Measurements from ENCODE around the gene SNAI3.
A peak's percentile ranks its signal among the peaks of the same experiment; 100 is the strongest.
"Not testable (repeated sequence)": the region's sequence is repeated elsewhere in the genome, so short reads cannot be mapped to it uniquely, and the experiment has no call there.

SNAI3 gene

GRCh38 chr16:88690341-88691128 is 4.2 kb upstream of the SNAI3 start:
- no peak for DNase-seq (ENCODE audit: low spot score)

DNA sequence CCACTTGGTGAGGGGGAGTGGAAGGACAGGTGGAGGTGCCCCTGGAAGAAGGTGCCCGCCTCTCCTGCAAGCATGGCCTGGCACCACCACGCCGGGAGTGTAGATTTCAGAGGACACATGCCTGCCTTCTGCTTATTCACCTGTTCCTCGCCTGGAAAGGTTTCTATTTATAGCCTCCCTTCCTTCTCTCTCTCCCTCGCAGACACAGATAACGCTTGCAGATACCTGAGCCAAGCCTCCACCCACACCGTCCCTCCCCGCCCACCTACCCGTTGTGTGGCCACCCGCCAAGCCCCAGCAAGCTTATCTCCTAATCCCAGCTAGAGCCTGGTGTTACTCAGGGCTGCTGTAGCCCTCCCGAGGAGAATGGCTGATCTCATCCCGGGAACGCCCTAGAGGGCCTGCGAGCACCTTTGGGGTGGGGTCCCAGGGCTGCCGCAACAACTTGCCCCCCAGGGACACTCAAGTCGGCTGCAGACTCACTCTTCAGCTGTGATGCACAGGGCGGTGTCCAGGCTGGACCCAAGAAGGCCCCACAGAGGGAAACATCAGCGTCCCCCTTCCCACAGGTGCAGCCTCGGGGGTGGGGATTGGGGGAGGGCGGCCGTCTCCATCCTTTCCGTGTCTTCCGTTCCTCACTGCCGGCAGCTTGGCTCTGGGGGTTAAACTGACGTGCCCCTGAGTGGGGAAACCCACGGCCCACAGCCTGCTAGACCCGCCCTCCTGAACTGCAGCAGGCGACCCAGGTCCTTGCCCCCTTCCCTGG is 1.9 kb upstream of the SNAI3 start:
- no peak for DNase-seq (ENCODE audit: low spot score)

DNA sequence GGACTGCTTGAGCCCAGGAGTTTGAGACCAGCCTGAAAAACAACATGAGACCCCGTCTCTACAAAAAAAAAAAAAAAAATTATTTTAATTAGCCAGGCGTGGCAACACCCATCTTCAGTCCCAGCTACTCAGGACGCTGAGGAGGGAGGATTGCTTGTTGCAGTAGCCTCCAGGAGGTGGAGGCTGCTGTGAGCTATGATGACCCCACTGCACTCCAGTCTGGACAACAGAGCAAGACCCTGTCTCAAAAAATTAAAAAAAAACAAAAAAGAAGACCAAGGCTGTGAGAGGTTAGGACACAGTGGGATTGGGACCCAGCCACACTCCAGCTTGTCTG is 1.3 kb upstream of the SNAI3 start:
- no peak for DNase-seq (ENCODE audit: low spot score)

DNA sequence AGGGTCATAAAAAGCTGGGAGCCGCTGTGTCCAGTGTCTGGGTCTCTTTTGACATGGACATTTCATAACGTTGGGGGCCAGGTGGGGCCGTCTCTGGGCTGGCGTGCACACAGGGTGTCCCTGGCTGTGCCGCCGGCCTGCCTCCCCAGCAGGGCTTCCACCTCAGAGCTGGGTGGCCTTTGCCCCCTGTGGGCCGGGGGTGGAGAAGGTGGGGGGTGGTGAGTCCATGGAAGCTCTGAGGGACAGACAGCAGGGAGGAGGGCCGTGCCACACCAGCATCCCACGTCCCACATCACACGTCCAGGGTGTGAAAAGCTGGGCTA is 908 bp upstream of the SNAI3 start:
- DNase-seq (ENCODE audit: low spot score), result no peak

GRCh38 chr16:88686062-88686438 is 257 bp downstream of the SNAI3 start:
- DNase-seq (ENCODE audit: low spot score), result no peak

GRCh38 chr16:88685156-88686061 is 898 bp downstream of the SNAI3 start:
- DNase-seq (ENCODE audit: low spot score), result peak; percentile 79

DNA sequence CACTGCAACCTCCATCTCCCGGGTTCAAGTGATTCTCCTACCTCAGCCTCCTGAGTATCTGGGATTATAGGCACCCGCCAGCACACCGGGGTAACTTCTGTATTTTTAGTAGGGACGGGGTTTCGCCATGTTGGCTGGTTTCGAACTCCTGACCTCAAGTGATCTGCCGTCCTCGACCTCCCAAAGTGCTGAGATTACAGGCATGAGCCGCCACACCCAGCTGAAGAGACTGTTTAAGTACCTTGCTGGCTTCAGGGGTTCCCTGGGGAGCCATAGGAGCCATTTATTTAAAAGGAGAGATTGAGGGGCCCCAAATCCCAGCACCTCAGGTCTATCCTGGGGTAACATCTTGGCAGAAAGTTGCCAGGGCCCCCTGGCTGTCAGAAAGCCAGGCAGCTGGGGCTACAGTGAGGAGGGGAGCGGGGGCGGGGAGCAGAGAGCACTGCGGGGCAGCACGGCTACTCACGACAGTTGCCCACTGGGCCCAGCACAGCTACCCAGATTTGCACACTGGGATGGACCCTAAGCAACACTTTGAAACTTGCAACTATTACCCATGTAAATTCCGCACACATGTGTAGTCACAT is 1.6 kb downstream of the SNAI3 start:
- DNase-seq (ENCODE audit: low spot score), result no peak

- peak; percentile 85 for DNase-seq (ENCODE audit: low spot score)
These were observed 4.4 kb downstream of the SNAI3 start for GRCh38 chr16:88681709-88682451.

DNA sequence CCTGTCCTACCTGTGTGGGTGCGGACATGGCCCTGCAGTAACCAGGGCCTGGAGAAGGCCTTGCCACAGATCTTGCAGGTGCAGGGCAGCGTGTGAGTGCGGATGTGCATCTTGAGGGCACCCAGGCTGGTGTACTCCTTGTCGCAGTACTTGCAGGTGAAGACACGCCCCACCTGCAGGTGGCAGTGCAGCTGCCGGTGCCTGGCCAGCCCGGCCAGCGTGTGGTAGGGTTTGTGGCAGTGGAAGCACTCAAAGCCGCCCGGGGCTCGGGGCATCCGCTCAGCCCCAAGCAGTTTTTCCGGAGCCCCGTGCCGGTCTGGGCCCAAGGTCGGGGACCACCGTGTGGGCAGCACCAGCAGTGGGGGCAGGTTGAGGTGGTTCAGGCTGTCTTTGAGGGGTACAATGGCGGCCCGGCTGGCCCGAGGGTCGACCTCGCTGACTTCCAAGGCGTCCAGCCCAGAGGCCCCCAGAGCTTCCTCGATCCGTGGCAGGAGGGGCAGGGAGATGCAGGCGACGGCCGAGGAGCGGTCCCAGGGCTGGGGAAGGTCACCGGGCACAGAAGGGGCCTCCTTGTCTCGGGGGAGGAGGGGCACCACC is 5.1 kb downstream of the SNAI3 start:
- peak; percentile 84 for DNase-seq (ENCODE audit: low spot score)

- no peak for DNase-seq (ENCODE audit: low spot score)
These were observed 5.7 kb downstream of the SNAI3 start for GRCh38 chr16:88680554-88681083.

GRCh38 chr16:88678224-88678979 is 7.9 kb downstream of the SNAI3 start:
- no peak for DNase-seq (ENCODE audit: low spot score)

- DNase-seq (ENCODE audit: low spot score), result no peak
These were observed 8.6 kb downstream of the SNAI3 start for GRCh38 chr16:88677721-88678120.

DNA sequence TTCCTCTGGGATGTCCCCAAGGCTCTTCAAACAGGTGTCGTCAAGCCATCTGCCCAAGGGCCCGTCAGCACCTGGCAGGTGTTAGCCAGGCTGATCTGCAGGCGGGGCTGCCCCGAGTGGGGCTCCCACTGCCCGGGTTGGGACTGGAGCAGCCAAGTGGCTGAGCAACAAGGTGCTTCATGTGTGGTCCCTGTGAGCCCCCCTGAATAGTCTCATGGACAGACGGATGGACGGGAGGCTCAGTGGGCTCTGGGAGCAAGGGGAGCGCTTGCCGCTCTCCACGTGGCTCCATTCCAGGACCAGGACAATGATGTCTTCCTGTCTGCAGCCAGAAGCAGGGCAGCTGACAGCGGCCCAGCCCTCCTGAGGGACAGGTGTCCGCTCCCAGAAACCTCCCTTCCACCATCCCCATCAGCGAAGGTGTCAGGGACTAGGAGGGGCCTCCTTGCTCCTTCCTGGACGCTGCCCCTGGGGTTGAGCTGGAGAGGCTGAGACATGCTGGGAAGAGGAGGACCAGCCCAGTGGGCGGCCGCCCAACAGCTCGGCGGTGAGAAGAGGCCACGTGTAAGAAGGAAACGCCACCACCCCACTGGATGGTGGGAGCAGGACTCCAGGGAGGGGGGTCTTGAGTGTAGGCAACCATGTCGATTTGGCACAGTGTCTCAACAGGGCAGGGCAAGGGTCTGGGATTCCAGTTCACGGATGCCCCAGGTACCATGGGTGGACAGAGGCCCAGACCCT is 9.6 kb downstream of the SNAI3 start:
- no peak for DNase-seq (ENCODE audit: low spot score)

- no peak for DNase-seq (ENCODE audit: low spot score)
These were observed 12.5 kb downstream of the SNAI3 start for GRCh38 chr16:88673716-88674379.

DNA sequence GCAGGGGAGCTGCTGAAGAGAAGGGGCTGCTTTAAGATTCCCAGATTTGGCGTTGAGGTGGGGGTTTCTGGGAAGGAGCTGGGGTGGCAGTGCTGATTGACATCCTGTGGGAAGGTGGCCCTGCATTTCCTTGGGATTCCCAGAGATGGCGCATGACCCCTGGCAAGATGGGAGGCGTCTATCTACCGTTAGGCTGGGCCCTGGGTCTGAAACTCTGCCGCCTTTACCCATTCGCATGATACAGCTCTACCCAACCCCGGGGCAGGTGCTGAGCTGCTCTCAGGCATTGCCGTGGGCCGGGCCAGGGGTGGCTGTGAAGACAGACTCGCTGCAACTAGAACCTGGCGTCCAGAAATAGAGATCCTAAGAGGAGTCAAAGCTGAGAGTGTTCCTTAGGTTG is 13.5 kb downstream of the SNAI3 start:
- no peak for DNase-seq (ENCODE audit: low spot score)

DNA sequence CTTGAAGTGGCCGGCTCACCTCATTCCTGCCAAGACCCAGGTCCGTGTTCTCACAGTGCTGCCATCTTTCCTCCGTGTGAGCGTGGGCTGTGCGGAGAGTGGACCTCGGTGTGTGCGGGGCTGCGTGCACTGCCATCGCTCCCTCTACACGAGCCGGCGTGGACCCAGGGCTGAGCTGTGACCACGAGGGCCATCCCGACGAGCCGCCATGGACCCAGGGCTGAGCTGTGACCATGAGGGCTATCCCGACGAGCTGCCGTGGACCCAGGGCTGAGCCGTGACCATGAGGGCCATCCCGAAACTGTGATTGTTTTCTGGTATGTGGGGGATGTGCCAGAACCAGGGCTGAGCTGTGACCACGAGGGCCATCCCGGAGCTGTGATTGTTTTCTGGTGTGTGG is 14.5 kb downstream of the SNAI3 start:
- no peak for DNase-seq (ENCODE audit: low spot score)

DNA sequence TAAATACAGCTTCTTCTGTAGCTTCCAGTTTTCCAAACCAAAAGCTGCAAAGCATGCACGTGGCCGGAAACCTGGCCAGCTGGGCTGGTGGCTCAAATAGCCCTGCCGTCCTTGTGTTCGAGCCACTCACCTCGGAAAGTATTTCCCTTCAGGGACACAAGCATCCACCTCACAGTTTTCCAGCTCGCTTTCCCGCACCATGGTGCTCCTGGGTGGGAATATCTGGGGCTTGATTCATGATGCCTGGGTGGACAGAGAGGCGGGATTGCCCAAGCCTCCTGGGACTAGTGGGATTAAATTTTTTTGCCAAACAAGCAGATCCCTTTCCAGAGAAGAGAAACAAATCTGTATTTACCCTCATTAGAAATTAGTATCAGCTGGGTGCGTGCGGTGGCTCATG is 16.3 kb downstream of the SNAI3 start:
- DNase-seq (ENCODE audit: low spot score), result no peak

DNA sequence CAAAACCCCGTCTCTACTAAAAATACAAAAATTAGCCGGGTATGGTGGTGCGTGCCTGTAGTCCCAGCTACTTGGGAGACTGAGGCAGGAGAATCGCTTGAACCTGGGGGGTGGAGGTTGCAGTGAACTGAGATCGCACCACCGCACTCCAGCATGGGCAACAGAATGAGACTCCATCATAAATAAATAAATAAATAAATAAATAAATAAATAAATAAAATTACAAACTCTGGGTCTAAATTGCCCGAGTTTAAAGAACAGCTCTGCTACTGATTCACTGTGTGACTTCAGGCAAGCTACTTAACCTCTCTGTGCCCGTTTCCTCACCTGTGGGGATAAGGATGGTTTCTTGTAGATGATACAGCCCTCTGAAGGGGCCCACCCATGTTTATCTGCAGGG is 16.8 kb downstream of the SNAI3 start:
- not testable (repeated sequence) for DNase-seq (ENCODE audit: low spot score)

GRCh38 chr16:88667461-88667860 is 18.8 kb downstream of the SNAI3 start:
- no peak for DNase-seq (ENCODE audit: low spot score)
